CD8-positive, alpha-beta memory T cell (primary cell): Measurements from ENCODE around the gene RASGRF1. TPM values are rescaled to one million over a fixed set of nuclear protein-coding genes. Genes with fewer than 3 reads are reported as not detected.

Source experiments
- CTCF ChIA-PET: fragments of 350-600 bp; sonication (Branson Sonifier 250); formaldehyde crosslinking; loops from one replicate; lab custom pipeline; 2021; ENCODE audit warnings: antibody characterized with exemption; lab: Charles Lee
- POLR2A ChIA-PET: fragments of 350-600 bp; sonication (Branson Sonifier 250); formaldehyde crosslinking; loops from one replicate; lab custom pipeline; 2021; ENCODE audit warnings: antibody characterized with exemption; lab: Charles Lee
- DNase-seq, 5 donors: peaks; one replicate each; pipeline versions ENCODE4 v3.0.0 to v3.0.0-alpha.2; 2020 to 2022; ENCODE audit warnings: mixed read lengths in 1 of 5
- H3K27ac ChIP-seq: one replicate; pipeline ENCODE4 v1.7.0; 2013; ENCODE audit warnings: low read depth, mild to moderate bottlenecking, low read length, moderate library complexity
- H3K27me3 ChIP-seq: 2 replicates; pipeline ENCODE4 v1.7.0; 2013; ENCODE audit warnings: low read length, mild to moderate bottlenecking; ENCODE audit not compliant: insufficient read depth, poor library complexity, severe bottlenecking
- H3K36me3 ChIP-seq: 2 replicates; pipeline ENCODE4 v1.7.0; 2013; ENCODE audit warnings: mild to moderate bottlenecking, low read length, moderate library complexity; ENCODE audit not compliant: insufficient read depth
- H3K4me1 ChIP-seq: 2 replicates; pipeline ENCODE4 v1.7.0; 2013; ENCODE audit warnings: mild to moderate bottlenecking, low read length, moderate library complexity; ENCODE audit not compliant: insufficient read depth
- H3K4me3 ChIP-seq: 2 replicates; pipeline ENCODE4 v1.7.0; 2013; ENCODE audit warnings: mild to moderate bottlenecking, low read length
- H3K9me3 ChIP-seq: 2 replicates; pipeline ENCODE4 v1.7.0; 2013; ENCODE audit warnings: mild to moderate bottlenecking, low read length
- H3K27ac Mint-ChIP-seq, 8 donors: one replicate each; pipeline ENCODE4 v1.8.0; 2020 to 2021; ENCODE audit warnings: mixed read lengths in 8 of 8, mild to moderate bottlenecking in 6 of 8, inconsistent platforms in 3 of 8, moderate library complexity in 3 of 8
- H3K27me3 Mint-ChIP-seq, 2 donors: one replicate each; pipeline ENCODE4 v1.8.0; 2020 to 2021; ENCODE audit warnings: mixed read lengths in 2 of 2, mild to moderate bottlenecking in 1 of 2, moderate library complexity in 1 of 2
- H3K36me3 Mint-ChIP-seq, 3 donors: one replicate each; pipeline ENCODE4 v1.8.0; 2020 to 2021; ENCODE audit warnings: mixed read lengths in 3 of 3, inconsistent platforms in 1 of 3, mild to moderate bottlenecking in 1 of 3
- H3K4me1 Mint-ChIP-seq, 3 donors: one replicate each; pipeline ENCODE4 v1.8.0; 2020 to 2021; ENCODE audit warnings: mixed read lengths in 3 of 3, inconsistent platforms in 1 of 3, mild to moderate bottlenecking in 1 of 3
- H3K4me3 Mint-ChIP-seq, 7 donors: one replicate each; pipeline ENCODE4 v1.8.0; 2020 to 2021; ENCODE audit warnings: mixed read lengths in 7 of 7, mild to moderate bottlenecking in 6 of 7, moderate library complexity in 4 of 7, inconsistent platforms in 2 of 7
- H3K9me3 Mint-ChIP-seq, 5 donors: one replicate each; pipeline ENCODE4 v1.8.0; 2020 to 2022; ENCODE audit warnings: mixed read lengths in 5 of 5, mild to moderate bottlenecking in 3 of 5, moderate library complexity in 2 of 5, inconsistent platforms in 1 of 5
- polyA plus RNA-seq: library from polyadenylated mRNA; unstranded; fragments of 300-500 nt; fragmentation: Illumina TruSeq; gene quantifications from one replicate; pipeline ENCODE4 v1.2.3, GENCODE V29; 2021
- total RNA-seq, 2 experiments: library from RNA; stranded (reverse); gene quantifications; one replicate each; pipeline ENCODE4 v1.2.3, GENCODE V29; 2021

Gene RASGRF1
- total and polyA plus RNA-seq, 3 experiments from 2014 or later = not detected

- Histone ChIP-seq H3K27ac (no peak overlapping the region), H3K27me3 (no peaks in the 10 kb centered on the region), H3K4me3 (no peak overlapping the region), H3K9me3 (no peaks in the 10 kb centered on the region), H3K36me3 (no peaks in the 10 kb centered on the region), H3K4me1 (no peaks in the 10 kb centered on the region)
- no peaks in the 10 kb centered on the region for H3K4me1 Mint-ChIP-seq
- ChIA-PET POLR2A (no interaction called here), CTCF (interaction anchor here (0.6 to 1.4 kb wide), 3 partner anchors 11 to 124 kb away, joined by 3 to 4 read pairs (median 3); no protein-coding TSS in a partner anchor)
- H3K27me3 Mint-ChIP-seq = peaks cover 0 to 20% of the 10 kb centered on the region in 2 donors
- H3K27ac Mint-ChIP-seq = peak overlapping the region in 1 of 8 donors; percentile 24
- H3K9me3 Mint-ChIP-seq = no peaks in the 10 kb centered on the region
- DNase-seq = peak in 2 of 5 donors; percentile 6 to 21
- no peak overlapping the region for H3K4me3 Mint-ChIP-seq
- no peaks in the 10 kb centered on the region for H3K36me3 Mint-ChIP-seq
Measured at GRCh38 chr15:78979456-78980320, 110.9 kb downstream of the RASGRF1 start.

- no peaks in the 10 kb centered on the region for H3K36me3 Mint-ChIP-seq
- H3K9me3 Mint-ChIP-seq = no peaks in the 10 kb centered on the region
- Histone ChIP-seq H3K9me3 (no peaks in the 10 kb centered on the region), H3K27ac (no peak overlapping the region), H3K4me1 (no peaks in the 10 kb centered on the region), H3K4me3 (no peak overlapping the region), H3K36me3 (no peaks in the 10 kb centered on the region), H3K27me3 (no peaks in the 10 kb centered on the region)
- DNase-seq = no peak
- ChIA-PET POLR2A (interaction anchor here (0.7 kb wide), 1 partner anchor 94 kb away, joined by 3 read pairs; no protein-coding TSS in a partner anchor), CTCF (interaction anchor here (0.8 to 1.0 kb wide), 2 partner anchors 10 to 26 kb away, joined by 3 to 4 read pairs; no protein-coding TSS in a partner anchor)
- peaks cover 0 to 16% of the 10 kb centered on the region in 2 donors for H3K27me3 Mint-ChIP-seq
- peak overlapping the region in 2 of 8 donors; percentile 53 to 91 for H3K27ac Mint-ChIP-seq
- H3K4me1 Mint-ChIP-seq = no peaks in the 10 kb centered on the region
- no peak overlapping the region for H3K4me3 Mint-ChIP-seq
Measured at GRCh38 chr15:78978601-78979179, 111.9 kb downstream of the RASGRF1 start.

- POLR2A ChIA-PET = interaction anchor here (0.7 kb wide), 1 partner anchor 95 kb away, joined by 3 read pairs; no protein-coding TSS in a partner anchor
Measured at GRCh38 chr15:78977591-78978347, 112.8 kb downstream of the RASGRF1 start.

DNA sequence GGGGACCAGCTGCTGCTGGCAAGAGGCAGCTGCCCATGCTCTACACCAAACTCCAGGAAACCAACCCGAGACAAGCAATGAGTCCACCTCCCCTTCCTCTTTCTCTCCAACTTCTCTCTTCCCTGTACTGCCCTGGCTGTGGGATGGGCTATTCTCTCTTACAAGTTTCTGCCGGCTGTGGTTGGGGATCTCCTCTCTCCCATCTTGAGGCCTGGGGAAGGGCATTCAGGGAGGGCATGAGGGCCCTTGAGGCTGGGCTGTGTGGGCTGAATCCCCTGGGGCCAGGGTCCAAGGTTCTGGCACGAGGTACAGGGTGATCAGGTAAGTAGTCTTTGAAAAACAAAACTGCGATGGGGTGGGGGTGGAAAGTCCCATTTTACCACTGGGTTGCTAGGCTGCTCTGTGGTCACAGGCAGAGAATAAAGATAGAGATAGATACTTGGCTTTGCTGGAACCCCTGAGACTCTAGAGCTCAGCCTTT is 113.4 kb downstream of the RASGRF1 start:
- no peaks in the 10 kb centered on the region for H3K4me1 ChIP-seq
- no peaks in the 10 kb centered on the region for H3K4me1 Mint-ChIP-seq
- H3K9me3 ChIP-seq = no peaks in the 10 kb centered on the region
- H3K36me3 Mint-ChIP-seq = no peaks in the 10 kb centered on the region
- ChIA-PET POLR2A (no interaction called here), CTCF (no interaction called here)
- DNase-seq = no peak
- no peaks in the 10 kb centered on the region for H3K36me3 ChIP-seq
- H3K4me3 Mint-ChIP-seq = no peak overlapping the region
- H3K27me3 ChIP-seq = no peaks in the 10 kb centered on the region
- H3K9me3 Mint-ChIP-seq = no peaks in the 10 kb centered on the region
- no peak overlapping the region for H3K27ac ChIP-seq
- H3K4me3 ChIP-seq = no peak overlapping the region
- H3K27ac Mint-ChIP-seq = peak overlapping the region in 2 of 8 donors; percentile 15 to 26
- H3K27me3 Mint-ChIP-seq = peaks cover 0 to 9% of the 10 kb centered on the region in 2 donors

More at GRCh38 chr15:78977591-78978347, 112.8 kb downstream of the RASGRF1 start:
- H3K4me3 Mint-ChIP-seq = no peak overlapping the region
- H3K27me3 Mint-ChIP-seq = peaks cover 0 to 13% of the 10 kb centered on the region in 2 donors
- no peaks in the 10 kb centered on the region for H3K36me3 ChIP-seq
- no peaks in the 10 kb centered on the region for H3K9me3 ChIP-seq
- DNase-seq = no peak
- H3K27ac Mint-ChIP-seq = no peak overlapping the region
- no peaks in the 10 kb centered on the region for H3K9me3 Mint-ChIP-seq
- no peak overlapping the region for H3K4me3 ChIP-seq
- CTCF ChIA-PET = interaction anchor here (0.8 kb wide), 1 partner anchor 11 kb away, joined by 4 read pairs; no protein-coding TSS in a partner anchor
- H3K27me3 ChIP-seq = no peaks in the 10 kb centered on the region
- H3K4me1 ChIP-seq = no peaks in the 10 kb centered on the region
- no peaks in the 10 kb centered on the region for H3K36me3 Mint-ChIP-seq
- H3K27ac ChIP-seq = no peak overlapping the region
- H3K4me1 Mint-ChIP-seq = no peaks in the 10 kb centered on the region

GRCh38 chr15:78976691-78977090 is 113.9 kb downstream of the RASGRF1 start:
- Mint-ChIP-seq H3K36me3 (no peaks in the 10 kb centered on the region), H3K4me1 (no peaks in the 10 kb centered on the region), H3K4me3 (no peak overlapping the region), H3K27me3 (peaks cover 0 to 9% of the 10 kb centered on the region in 2 donors), H3K9me3 (no peaks in the 10 kb centered on the region), H3K27ac (no peak overlapping the region)
- Histone ChIP-seq H3K36me3 (no peaks in the 10 kb centered on the region), H3K4me3 (no peak overlapping the region), H3K4me1 (no peaks in the 10 kb centered on the region), H3K27me3 (no peaks in the 10 kb centered on the region), H3K27ac (no peak overlapping the region), H3K9me3 (no peaks in the 10 kb centered on the region)
- POLR2A ChIA-PET = no interaction called here
- no peak for DNase-seq
- CTCF ChIA-PET = no interaction called here

GRCh38 chr15:78974272-78974918 is 116.2 kb downstream of the RASGRF1 start:
- no peak overlapping the region for H3K4me3 ChIP-seq
- no peaks in the 10 kb centered on the region for H3K9me3 ChIP-seq
- H3K4me1 Mint-ChIP-seq = no peaks in the 10 kb centered on the region
- H3K36me3 ChIP-seq = no peaks in the 10 kb centered on the region
- no peaks in the 10 kb centered on the region for H3K9me3 Mint-ChIP-seq
- no peaks in the 10 kb centered on the region for H3K36me3 Mint-ChIP-seq
- POLR2A ChIA-PET = no interaction called here
- no peaks in the 10 kb centered on the region for H3K4me1 ChIP-seq
- CTCF ChIA-PET = no interaction called here
- peaks cover 0 to 10% of the 10 kb centered on the region in 2 donors for H3K27me3 Mint-ChIP-seq
- no peak overlapping the region for H3K27ac Mint-ChIP-seq
- no peak overlapping the region for H3K27ac ChIP-seq
- no peaks in the 10 kb centered on the region for H3K27me3 ChIP-seq
- no peak for DNase-seq
- no peak overlapping the region for H3K4me3 Mint-ChIP-seq

GRCh38 chr15:78969687-78970349 is 120.8 kb downstream of the RASGRF1 start:
- Histone ChIP-seq H3K9me3 (no peaks in the 10 kb centered on the region), H3K4me1 (no peaks in the 10 kb centered on the region), H3K36me3 (no peaks in the 10 kb centered on the region), H3K4me3 (no peak overlapping the region), H3K27ac (no peak overlapping the region), H3K27me3 (no peaks in the 10 kb centered on the region)
- no peaks in the 10 kb centered on the region for H3K9me3 Mint-ChIP-seq
- CTCF ChIA-PET = no interaction called here
- DNase-seq = no peak
- H3K4me3 Mint-ChIP-seq = no peak overlapping the region
- H3K27ac Mint-ChIP-seq = no peak overlapping the region
- POLR2A ChIA-PET = no interaction called here
- H3K27me3 Mint-ChIP-seq = peaks cover 0 to 7% of the 10 kb centered on the region in 2 donors
- no peaks in the 10 kb centered on the region for H3K36me3 Mint-ChIP-seq
- H3K4me1 Mint-ChIP-seq = no peaks in the 10 kb centered on the region
